NCI-H82 (cell line): ENCODE results near the gene DOK6.
"Not testable (repeated sequence)": the region's sequence is repeated elsewhere in the genome, so short reads cannot be mapped to it uniquely, and the experiment has no call there.

Source experiments
- DNase-seq: peaks from one replicate; lab custom pipeline; 2025; lab: John Stamatoyannopoulos, UW

The DOK6 gene

GRCh38 chr18:69813559-69813958 lies 412.9 kb downstream of the DOK6 start:
- no peak for DNase-seq

DNA sequence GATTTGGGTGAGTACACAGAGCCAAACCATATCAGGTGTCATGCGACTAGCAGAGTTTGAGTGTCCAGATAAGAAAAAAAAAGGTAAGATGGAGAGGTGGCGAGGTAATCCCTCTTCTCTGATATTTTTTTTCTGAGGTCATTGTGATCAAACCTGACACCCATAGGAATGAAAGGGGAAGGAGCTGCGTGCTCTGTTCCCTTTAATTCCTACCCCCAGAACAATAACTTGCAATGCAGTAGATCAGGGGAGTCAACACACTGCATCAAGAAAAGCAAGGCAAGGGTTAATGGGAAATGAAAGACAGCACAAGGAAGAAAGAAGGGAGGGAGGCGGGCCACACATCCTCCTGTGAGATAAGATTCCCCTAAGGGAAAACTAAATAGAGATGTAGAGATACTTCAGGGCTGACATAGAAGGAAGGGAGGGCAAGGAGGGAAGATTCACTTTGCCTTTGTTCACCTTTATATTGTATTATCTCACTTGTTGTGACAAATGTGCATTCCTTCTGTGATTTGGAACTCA lies 414.2 kb downstream of the DOK6 start:
- no peak for DNase-seq

- no peak for DNase-seq
Measured at GRCh38 chr18:69817335-69817940, 416.8 kb downstream of the DOK6 start.

- DNase-seq: no peak
Measured at GRCh38 chr18:69819460-69819859, 418.8 kb downstream of the DOK6 start.

- DNase-seq: no peak
Measured at GRCh38 chr18:69820538-69820937, 419.9 kb downstream of the DOK6 start.

DNA sequence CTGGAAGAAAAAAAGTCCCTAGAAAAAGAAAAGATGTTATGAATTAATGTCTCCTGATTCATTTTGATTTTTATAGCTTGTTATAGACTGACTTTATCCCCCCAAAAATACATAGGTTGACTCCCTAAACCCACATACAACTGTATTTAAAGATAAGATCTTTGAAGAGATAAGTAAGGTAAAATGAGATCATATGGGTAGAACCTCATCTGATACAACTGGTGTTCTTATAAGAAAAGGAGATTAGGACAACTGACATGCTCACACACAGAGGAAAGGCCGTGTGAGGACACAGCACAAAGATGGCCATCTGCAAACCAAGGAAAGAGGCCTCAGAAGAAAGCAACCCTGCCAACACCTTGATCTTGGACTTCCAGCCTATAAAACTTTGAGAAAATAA lies 429.5 kb downstream of the DOK6 start:
- DNase-seq: peak; percentile 43

DNA sequence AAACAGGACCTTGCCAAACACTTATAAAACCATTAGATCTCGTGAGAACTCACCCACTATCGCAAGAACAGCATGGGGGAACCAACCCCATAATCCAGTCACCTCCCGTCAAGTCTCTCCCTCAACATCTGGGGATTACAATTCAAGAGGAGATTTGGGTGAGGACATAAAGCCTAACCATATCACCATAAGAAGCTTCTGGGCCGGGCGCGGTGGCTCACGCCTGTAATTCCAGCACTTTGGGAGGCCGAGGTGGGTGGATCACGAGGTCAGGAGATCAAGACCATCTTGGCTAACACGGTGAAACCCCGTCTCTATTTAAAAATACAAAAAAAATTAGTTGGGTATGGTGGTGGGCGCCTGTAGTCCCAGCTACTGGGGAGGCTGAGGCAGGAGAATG lies 434.3 kb downstream of the DOK6 start:
- DNase-seq: not testable (repeated sequence)

- DNase-seq: no peak
Measured at GRCh38 chr18:69838003-69838402, 437.3 kb downstream of the DOK6 start.

DNA sequence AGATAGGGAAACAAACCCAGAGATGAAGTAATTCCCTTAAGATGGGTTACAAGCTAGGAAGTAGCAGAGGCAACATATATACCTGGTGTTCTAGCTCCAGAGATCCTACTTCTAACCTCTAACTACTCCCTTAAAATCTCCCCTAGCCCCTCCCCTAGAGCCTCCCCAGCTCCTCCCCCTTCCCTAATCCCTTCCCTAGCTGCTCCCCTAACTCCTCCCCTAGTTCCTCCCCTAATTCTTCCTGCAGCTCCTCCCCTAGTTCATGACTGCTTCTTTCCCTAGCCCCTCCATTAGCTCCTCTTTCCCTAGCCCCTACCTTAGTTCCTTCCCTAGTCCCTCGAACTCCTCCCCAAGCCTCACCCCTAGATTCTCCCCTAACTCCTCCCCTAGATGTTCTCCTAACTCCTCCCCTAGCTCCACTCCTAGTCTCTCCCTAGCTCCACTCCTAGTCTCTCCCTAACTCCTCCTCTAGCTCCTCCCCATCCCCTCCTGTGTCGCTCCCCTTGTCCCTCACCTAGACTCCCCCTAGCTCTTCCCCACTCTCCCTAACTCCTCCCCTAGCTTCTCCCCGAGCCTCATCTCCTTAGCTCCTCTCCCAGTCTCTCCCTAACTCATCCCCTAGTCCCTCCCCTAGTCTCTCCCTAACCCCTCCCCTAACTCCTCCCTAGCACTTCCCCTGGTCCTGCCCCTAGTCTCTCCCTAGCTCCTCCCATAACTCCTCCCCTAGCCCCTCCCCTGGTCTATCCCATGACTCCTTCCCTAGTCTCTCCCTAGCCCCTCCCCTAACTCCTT lies 438.1 kb downstream of the DOK6 start:
- DNase-seq: peak; percentile 89

- DNase-seq: no peak
Measured at GRCh38 chr18:69839497-69839896, 438.8 kb downstream of the DOK6 start.

DNA sequence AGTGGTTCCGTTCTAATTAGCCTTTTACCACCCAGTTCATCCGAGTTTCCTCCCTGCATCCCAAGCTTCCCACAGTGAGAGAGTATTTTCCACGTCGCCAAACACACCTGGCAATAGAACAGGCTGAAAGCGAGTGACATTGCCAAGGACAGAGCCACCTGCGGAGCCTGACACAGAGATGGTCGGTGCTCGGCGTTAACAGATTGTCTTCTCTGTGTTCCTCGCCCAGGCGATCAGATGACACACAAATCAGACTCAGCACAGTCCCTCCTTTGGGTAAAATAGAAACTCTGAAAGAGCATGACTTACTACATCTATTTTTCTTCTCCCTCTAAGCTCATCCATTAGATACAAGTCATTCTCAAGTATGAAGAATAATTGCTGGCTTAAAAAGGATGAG lies 439.3 kb downstream of the DOK6 start:
- DNase-seq: no peak

GRCh38 chr18:69840445-69840844 lies 439.8 kb downstream of the DOK6 start:
- DNase-seq: no peak

DNA sequence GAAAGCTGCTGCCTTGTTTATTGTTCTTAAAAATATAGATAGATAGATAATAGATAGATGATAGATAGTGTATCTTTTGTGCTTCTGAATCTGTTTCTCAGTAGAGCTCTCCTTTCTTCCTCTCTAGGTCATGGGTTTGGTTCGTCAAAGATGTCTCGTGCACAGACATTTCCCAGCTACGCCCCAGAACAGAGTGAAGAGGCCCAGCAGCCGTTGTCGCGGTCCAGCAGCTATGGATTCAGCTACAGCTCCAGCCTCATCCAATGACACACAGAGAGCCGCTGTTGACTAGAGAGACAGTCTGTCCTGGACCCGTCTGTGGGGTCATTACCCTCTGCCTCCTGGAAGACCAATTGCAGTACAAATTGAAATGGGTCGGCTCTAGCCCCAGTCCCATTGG lies 440.4 kb downstream of the DOK6 start:
- DNase-seq: no peak

GRCh38 chr18:69843015-69843414 lies 442.3 kb downstream of the DOK6 start:
- no peak for DNase-seq

GRCh38 chr18:69844656-69845055 lies 444.0 kb downstream of the DOK6 start:
- no peak for DNase-seq

GRCh38 chr18:69845593-69846506 lies 445.2 kb downstream of the DOK6 start:
- DNase-seq: peak; percentile 4

DNA sequence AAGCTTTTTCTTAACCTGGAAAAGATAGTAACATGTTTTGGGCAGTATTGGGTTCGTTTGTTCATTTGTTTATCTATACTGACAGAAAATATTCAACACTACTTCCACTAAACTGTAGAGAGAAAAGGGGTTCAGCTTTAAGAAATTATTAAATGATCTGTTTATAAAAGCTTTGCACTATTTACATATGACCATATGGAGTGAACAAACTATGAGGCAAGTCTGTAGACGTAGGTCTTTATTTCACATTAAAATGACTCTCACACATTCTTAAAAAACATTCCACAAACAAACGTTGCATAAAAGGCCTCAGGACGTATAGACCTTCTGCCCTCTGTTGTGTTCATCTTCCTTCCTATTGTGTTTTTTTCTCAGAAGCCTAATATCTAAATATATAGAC lies 452.4 kb downstream of the DOK6 start:
- DNase-seq: no peak

GRCh38 chr18:69854455-69854854 lies 453.8 kb downstream of the DOK6 start:
- DNase-seq: no peak

DNA sequence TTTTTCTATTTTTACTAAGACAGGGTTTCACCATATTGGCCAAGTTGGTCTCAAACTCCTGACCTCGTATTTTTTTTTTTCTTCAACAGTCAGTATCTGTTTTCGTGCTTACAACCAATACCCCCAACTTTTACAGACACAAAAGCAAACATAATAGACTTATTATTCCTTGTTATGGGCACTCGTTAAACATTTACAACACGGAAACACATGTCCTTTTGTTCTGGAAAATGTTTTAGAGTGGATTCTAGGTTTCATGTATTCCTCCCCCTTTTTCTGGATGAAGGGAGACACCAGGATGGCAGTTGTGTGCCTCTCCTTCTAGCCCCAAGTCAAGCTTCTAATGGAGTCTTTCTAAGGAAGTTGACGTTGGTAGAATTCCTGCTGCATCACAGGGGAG lies 458.2 kb downstream of the DOK6 start:
- DNase-seq: no peak

DNA sequence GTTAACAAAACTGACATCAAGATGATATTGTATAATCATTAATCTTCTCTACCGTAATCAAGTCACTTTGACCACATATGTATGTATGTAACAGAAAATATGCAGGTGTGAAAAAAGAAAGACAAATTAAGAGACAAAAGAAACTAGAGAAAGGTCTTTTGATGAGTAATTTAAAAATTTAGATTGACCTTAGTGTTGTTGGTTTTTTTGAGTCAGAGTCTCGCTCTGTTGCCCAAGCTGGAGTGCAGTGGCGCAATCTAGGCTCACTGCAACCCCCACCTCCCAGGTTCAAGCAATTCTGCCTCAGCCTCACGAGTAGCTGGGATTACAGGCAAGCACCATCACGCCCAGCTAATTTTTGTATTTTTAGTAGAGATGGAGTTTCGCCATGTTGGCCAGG lies 464.1 kb downstream of the DOK6 start:
- not testable (repeated sequence) for DNase-seq

GRCh38 chr18:69865776-69866175 lies 465.1 kb downstream of the DOK6 start:
- DNase-seq: no peak

GRCh38 chr18:69866212-69866611 lies 465.5 kb downstream of the DOK6 start:
- DNase-seq: no peak

GRCh38 chr18:69870736-69871135 lies 470.0 kb downstream of the DOK6 start:
- DNase-seq: no peak
